KG1 (cell line): ENCODE measurements around the gene NKX6-2.
"Not testable (repeated sequence)": the region's sequence is repeated elsewhere in the genome, so short reads cannot be mapped to it uniquely, and the experiment has no call there.

ENCODE experiments used
- DNase-seq: peaks from one replicate; lab custom pipeline; 2025; lab: John Stamatoyannopoulos, UW

The NKX6-2 gene

DNA sequence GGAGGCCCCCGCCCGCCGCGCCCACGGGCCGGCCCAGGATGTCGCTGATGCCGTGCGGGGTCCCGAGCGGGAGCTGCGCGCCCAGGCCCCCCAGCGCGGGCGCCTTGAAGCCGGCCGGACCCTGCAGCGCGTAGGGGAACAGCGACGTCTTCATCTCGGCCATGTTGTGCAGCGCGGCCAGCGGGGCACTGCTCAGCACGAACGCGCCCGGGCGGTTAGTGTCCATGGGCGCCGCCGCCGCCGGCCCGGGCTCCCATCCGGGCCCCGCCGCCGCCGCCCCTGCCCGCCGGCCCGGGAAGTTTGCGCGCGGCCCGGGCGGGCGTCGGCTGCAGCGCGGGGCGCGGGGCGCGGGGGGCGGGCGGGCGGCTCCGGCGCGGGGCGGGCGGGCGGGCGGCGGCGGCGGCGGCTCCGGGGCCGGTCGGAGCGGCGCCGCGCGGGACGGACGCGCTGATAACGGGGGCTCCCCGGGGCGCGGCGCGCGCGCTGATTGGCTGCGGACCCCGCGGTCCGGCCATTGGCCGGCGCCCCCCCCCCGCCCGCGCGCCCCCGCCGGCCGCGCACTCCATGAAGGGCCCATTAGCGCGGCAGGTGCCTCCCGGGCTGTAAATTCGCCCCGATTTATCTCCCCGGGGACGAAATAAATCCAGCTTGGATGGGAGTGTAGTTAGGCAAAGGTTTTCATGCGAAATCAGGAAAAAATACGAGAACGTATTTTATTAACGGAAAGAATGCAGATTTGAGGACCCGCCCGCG lies at the start of gene NKX6-2:
TSS of gene NKX6-2 (minus strand) at position 425 of the 753 bp plus-strand sequence. CDS start at position 226, 199 bp downstream.
- no peak for DNase-seq

DNA sequence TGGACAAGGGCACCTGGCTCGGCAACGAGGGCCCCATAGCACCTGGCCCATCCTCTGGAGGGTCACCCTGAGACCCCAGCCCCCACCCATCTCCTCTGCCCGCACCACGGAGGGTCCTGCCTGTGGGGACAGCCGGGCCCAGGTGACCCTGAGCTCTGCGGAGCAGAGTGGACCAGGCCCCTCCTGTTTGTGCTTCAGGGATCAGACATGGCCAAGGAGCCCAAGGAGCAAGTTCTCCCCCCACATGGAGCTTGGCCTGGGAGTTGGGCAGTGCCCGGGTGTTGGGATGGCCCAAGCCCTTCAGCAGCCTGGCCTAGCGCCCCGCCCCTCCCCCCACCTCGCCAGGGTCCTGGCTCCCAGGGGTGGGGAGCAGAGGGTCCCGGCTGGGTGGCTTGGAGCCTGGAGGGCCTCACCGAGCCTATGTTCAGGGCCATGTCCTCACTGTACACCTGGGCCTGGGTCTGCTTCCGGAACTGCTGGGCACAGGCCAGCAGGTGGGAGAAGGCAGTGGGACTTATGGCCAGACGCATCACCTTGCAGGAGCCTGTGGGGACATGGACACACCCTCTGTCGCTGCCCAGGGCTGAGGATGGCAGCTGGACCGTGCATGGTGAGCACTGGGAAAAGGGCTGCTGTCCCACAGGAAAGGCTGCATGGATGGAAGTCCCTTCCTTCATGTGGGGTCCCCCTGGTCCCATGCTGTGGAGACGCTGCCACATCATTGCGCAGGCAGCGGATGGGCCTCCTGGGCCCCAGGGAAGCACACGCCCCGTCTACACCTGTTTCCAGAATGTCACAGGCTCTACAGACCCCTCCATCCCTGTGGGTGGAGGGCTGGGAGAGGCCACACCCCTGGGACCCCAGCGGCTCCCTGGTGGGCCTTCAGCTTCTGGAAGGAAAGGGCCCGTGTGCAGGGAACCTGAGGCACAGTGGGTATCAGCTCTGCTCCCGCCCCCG lies 49.2 kb upstream of the NKX6-2 start:
- DNase-seq: no peak

DNA sequence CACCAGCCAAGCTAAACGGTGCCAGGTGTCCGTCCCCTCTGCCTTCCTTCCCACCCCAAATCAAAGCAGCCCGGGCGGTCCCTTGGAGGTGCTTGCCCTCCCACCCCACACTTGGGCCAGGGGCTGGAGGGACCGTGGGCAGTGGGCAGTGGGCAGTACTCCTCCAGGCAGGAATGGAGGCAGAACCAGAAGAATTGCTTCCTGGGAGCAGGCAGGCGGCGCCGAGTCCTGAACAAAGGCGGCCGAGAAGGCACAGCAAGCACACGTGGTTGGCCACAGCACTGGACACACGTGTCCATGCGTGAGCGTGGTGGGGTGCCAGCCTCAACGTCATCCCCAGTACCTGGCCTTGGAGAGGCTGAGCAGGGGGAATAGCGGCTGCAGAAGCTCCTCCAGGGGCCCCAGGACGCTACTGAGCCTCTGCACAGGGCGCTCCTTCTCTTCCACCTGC lies 48.4 kb upstream of the NKX6-2 start:
- DNase-seq: no peak

DNA sequence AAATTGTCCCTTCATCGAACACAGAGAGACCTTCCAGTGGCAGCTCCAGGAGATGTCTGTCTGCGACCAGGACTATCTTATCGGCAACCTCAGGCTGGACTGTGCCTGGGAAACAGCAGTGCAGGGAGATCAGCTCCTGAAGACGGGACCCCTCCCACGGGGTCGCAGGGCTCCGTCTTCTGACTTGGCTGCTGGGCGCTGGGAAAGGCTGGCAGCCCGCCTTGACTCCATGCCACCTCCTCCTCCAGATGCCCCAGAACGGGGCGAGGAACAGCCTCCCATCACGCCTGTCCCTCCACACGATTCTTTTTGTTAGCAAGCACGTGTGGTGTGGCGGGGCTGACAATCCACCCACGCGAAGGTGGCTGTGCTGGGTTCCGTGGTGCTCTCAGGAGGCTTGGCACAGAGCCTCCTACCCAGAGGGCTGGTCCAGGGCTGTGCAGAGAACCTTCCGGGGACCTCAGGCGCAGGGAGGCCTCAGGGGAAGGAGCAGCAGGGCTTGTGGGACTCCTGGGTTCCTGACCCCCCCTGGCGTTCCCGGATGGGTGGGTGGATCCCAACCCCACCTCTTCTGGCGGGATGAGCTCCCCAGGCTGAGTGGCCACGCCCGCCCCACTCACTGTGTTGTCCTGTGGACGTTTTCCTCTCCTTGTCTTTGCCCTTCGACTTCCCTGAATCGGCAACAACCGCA lies 47.6 kb upstream of the NKX6-2 start:
- DNase-seq: no peak

DNA sequence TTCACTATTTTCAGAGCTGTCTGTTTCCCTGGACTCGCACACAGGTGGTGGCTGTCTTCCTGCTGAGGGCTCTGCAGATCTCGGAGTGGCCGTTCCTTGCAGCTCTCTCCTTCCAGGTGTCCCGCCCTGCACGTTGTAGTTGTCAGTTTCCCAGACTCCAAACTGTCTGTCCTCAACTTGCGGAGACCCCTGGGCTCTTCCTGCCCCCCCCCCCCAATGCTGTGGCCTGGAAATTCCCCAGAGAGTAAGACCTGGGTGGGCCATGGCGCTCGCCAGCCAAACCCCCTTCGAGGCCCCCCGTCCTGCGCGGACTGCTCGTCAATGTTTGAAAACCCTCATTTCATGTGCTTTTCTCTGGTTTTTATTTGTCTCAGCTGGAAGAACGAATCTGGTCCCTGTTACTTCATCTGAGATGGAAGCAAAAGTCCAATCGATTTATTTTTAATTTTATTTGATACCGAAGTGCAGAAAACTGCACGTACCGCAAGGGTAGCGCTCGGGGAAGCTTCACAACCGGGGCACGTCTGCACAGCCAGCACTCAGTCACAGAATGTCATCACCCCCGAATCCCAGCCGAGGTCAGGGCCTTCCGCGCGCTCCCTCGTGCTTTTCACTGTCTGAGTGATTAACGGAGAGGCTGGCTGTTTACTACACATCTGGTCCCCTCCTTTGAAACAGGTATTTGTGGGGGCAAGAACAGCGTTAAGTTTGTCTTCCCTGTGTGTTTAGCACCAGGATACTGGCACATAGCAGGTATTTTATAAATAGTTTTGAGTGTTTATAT lies 46.4 kb upstream of the NKX6-2 start:
- DNase-seq: no peak

DNA sequence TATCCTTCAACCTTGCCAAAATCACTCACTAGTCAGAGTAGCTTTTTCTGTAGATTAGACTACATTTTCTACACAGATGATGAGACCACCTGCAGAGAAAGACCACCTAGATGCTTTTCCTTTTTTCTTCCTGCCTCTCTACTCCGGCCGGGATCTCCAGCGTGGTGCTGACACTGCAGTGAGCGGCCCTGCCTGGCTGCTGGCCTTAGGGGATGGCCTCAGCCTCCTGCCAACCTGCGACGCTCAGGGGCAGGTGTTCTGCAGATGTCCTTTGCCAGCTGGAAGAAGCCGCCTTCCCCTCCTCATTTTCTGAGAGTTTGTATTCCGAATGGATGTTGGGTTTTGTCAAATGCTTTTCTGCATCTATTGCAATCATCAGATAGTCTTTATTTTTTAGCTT lies 43.5 kb upstream of the NKX6-2 start:
- no peak for DNase-seq

DNA sequence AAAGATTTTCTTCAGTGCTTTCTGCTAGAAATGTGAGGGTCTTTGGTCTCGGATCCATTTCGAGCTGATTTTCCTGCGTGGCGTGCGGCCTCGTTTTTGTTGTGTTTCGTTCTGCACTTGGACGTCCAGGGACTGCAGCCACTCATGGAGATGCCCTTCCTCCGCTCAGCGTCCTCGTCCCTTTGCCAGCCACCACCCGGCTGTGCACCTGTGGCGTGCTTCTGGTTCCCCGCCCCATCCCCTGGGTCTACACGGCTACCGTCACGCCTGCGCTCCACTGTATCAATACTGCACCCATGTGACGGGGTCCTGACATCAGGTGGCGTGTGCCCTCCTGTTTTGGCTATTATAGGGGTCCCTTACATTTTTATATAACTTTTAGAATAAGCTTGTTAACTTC lies 42.7 kb upstream of the NKX6-2 start:
- DNase-seq: no peak

DNA sequence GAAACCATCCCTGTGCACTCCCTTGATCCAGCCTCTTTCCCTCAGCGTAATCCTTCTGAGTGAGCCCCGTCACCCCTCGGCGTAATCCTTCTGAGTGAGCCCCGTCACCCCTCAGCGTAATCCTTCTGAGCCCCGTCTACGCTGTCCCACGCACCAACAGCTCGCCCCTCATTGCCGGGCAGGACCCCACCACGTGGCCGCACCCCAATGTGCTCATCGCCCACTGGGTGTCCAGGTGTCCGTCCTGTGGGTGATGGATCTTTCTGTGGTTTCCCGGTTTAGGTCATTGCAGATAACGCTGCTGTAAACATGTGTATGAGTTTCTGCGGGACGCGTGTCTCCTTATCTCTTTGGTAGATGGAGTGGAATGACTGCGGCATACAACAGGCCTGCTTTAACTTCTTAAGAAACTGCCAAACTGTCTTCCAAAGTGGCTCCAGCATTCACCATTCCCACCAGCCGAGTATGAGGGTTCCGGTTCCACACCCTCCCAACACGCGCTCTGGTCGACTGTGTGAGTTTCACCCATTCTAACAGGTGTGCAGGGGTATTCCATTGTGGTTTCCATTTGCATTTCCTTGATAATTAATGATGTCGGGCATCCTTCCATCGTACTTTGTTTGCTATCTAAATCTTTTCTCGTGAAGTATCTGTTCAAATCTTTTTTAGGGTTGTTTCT lies 42.1 kb upstream of the NKX6-2 start:
- no peak for DNase-seq

DNA sequence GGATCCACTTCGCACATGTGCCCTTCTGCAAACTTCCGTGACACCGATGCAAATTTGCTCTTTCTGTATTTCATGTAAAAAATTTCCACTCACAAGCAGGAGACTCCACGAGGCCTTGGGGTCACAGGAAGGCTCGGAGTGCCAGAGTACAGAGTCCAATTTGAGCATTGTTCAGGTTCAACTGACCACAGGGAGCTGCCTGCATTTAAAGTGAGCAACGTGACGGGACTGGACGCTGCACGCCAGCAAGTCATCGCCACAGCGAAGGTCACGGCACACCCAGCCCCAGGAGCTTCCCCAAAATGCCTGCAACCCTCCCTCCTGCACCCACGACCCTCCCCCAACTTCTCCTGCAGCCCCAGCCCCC lies 41.5 kb upstream of the NKX6-2 start:
- no peak for DNase-seq

DNA sequence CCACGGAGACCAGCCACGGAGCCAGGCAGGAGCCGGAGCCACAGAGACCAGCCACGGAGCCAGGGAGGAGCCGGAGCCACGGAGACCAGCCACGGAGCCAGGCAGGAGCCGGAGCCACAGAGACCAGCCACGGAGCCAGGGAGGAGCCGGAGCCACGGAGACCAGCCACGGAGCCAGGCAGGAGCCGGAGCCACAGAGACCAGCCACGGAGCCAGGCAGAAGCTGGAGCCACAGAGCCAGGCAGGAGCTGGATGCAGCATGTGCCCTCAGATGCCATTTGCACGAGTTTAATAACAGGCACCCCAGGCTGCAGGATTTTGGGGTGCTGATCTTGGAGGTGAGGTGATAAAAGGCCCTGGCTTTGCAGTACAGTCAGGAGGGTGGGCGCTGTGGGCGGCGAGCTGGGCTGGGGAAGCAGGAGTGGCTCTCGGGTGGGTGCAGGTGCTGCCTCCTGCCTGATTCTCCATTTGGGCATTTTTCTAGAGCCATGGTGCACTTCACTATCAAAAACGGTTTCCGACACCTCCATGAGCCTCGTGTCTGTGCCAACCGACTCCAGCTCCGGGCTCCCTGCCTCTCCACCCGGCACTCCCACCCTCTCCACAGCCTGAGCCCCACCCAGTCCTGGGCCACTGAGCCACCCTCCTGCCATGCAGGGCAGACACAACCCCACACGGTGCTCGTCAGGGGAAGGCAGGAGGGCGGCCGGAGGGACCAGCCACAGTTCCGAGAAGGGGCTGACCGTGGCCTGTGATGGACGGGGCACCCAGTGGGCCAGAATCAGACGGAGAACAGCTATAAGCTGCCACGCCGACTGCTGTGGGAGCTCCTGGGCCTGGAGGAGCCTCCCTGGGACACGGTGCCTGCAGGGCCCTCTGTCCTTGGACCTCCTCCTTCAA lies 40.8 kb upstream of the NKX6-2 start:
- DNase-seq: no peak

DNA sequence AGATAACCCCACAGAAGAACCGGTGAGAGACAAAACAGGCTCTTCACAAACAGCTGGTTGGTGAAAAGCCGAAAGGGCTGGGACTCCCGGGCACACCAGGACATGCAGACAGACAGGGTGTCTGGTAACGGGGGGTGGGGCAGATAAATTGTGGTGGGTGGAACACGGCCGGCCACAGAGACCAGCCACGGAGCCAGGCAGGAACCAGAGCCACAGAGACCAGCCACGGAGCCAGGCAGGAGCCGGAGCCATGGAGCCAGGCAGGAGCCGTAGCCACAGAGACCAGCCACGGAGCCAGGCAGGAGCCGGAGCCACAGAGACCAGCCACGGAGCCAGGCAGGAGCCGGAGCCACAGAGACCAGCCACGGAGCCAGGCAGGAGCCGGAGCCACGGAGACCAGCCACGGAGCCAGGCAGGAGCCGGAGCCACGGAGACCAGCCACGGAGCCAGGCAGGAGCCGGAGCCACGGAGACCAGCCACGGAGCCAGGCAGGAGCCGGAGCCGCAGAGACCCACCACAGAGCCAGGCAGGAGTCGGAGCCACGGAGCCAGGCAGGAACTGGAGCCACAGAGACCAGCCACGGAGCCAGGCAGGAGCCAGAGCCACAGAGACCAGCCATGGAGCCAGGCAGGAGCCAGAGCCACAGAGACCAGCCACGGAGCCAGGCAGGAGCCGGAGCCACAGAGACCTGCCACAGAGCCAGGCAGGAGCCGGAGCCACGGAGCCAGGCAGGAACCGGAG lies 40.0 kb upstream of the NKX6-2 start:
- not testable (repeated sequence) for DNase-seq

DNA sequence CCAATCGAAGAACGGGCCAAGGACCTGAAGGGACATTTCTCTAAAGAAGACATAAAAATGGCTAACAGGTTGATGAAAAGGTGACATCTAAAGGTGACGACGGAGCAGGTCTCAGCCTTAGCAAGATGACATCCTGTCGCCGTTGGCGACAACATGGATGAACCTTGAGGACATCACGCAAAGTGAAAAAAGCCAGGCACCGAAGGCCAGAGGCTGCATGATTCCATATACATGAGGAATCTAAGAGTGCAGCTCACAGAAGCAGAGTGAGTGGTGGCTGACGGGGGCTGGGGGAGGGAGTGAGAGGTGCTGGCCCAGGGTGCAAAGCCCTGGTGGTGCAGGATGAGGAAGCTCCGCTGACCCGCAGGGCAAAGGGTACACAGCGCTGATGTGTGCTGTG lies 34.1 kb upstream of the NKX6-2 start:
- DNase-seq: no peak

DNA sequence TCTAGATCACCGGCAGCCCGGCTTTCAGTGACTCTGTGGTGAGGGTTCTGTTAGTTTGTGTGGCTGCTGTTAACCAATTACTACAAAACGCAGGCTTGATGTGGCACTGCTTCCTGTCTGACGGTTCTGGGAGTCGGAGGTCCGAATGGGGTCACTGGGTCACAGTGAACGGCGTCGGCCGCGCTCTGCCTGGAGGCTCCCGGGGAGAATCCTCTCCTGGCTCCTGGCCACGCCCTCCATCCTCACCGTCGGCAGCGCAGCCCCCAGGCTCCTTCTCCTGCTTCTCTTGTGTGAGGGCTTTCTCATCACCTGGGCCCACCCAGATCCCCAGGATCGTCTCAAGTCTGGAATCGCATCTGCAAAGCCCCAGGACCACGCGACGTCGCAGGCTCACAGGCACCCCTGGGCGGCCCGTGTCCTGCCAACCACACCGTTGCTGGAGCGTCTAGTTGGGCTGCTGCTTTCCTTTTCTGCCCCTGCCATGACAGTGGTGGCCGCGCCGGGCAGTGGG lies 31.8 kb upstream of the NKX6-2 start:
- DNase-seq: no peak

DNA sequence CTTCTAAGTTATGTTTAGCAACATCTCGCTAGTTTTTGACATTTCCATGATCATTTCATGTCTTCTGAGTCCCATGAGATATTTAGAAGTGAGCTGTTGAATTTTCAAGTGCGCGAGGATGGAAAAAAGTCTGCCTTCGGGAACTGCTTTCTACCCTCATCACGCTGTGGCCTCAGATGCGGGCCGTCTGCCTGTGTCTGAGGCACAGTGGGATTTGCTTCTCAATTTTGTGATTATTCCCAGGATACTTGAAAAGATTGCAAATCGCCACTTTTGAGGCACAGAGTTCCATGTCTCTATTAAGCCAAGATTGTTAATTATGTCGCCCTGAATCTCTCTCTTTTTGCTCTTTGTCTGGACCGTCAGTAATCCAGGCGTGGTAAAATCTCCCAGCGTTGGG lies 30.8 kb upstream of the NKX6-2 start:
- no peak for DNase-seq

DNA sequence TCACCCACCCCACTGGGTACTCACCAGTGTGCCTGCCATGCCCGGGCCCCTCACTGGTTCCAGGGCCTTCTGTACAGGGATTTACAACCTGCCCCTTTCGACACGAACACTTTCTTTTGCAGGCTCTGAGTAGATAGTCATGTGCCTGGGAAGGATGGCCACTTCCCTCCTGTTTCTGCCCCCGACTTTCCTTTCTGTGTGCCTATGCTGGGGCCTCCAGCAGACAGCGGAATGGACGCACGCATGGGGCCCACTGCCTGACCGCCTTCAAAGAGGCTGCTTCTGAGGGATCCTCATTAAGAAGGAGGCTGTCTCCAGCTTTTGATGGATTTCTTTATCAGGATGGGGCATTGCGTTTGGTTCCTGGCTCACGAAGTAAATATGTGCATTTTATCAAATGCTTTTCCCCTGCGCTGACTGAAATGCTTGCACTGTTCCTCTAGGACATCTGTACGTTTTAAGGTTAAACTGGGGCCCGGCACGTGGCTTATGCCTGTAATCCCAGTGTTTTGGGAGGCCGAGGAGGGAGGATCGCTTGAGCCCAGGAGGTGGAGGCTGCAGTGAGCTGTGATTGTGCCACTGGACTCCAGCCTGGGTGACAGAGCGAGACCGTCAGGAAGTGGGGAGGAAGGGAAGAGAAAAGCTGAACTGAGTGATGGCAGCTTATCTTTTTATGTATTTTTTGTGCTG lies 29.4 kb upstream of the NKX6-2 start:
- DNase-seq: no peak

DNA sequence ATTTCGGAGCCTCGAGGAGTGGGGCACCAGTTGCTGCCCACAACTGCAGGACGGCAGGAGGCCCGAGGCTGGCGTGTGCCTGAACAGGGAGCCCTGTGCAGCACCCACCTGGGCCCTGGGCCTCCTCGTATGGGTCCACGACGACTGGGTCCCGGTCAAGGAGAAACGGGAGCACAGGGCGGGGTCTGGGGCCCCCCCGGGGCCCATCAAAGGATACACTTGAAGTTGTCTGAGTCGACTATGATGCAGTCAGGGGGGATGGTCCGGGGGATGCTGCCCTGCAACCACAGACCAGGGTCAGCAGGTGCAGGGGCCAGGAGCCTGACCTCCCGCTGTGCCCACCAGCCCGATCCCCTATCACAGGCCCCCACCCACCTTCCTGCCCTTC lies 28.5 kb upstream of the NKX6-2 start:
- no peak for DNase-seq

DNA sequence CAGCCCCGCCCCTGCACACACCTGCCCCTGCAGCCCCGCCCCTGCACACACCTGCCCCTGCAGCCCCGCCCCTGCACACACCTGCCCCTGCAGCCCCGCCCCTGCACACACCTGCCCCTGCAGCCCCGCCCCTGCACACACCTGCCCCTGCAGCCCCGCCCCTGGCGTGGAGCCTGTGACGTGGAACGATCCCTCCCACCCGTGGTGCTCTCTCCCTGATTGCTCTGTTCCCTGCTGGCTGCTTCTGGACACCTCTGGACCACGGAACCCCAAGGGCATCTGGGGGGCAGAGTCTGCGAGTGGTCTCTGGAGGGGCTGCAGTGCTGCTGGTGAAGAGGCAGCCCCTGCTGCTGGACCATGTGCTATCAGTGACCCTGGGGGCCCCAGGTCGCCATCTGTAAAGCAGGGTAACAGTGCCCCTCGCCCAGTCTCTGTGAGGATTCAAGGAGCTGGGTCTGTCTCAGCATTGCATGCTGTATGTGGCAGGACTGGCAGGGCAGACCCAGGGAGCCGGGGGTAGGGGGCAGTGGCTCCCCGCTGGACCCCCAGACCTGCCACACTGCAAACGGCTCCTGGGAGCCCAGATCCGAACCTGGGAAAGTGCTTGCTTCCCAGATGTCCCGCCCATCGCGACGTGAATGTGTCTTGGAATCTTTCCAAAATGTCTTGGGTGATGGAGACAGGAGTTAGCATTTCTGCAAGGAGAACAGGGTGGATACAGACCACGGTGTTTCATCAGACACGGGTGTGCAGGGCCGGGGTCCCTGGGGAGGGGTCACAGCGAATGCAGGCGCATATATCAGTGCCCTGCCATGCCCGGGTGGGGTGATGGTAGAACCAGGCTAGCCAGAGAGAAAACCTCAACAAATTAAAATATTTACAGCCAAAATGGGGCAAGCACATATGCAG lies 27.9 kb upstream of the NKX6-2 start:
- no peak for DNase-seq

DNA sequence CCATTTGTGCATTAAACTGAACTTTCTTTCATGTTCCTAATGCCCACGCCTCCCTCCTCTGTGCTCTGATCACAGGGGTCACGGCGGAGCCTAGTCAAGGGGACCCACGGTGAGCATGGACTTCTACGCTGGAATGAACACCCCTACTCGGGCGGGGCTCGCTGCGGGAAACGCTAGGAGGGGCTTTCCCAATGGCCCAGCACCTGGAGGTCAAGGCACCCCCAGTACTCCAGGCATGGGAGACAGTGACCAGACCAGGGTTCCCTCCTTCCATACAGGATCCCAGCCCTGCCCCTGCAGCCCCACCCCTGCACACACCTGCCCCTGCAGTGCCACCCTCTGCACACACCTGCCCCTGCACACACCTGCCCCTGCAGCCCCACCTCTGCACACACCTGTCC lies 27.1 kb upstream of the NKX6-2 start:
- no peak for DNase-seq
